GM19025 (cell line): ENCODE results near the gene RHBDD3.

Source experiments
- ATAC-seq: cut with Tn5 transposase; IDR thresholded peaks from one replicate; pipeline ENCODE4 v1.9.1; 2021; ENCODE audit warnings: mild to moderate bottlenecking, low read depth, moderate library complexity; ENCODE audit not compliant: unreplicated experiment

Gene RHBDD3

DNA sequence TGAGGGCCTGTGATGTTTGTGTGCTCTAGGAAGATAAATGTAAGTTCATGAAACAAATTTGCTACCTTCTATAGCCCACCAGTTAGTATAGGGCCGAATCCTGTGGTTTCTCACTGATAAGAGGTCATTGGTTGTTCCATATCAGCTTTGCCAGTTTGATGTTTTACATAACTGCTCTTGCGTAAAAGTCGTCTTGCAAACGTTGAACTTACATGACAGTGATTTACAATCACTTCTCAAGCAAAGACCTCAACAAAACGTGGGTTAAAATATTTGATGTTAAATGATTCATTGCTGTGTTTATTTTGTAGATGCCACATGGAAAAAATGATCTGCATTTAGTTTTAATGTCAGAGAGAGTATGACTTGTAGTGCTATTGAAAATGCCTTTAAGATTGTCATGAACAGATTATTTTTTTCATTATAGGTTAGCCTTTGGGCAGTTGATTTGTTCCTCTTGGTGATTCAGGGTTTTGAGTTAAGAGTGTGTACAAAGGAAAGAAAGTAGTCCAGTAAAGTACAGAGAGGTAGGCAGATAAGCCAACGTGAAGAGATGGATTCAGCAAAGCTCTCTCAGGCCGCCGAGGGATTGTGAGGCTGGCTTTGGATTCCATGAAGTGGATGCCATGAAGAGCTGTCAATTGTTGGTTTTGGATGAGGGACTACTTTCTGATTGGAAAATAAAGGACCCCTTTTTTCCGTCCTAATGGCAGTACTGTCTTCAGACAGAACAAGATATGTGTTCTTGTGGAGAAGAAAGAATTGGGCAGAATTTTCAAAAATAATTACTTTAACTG lies 2.9 kb upstream of the RHBDD3 start:
- no peak for ATAC-seq

- no peak for ATAC-seq
Measured at GRCh38 chr22:29269731-29270474, 2.1 kb upstream of the RHBDD3 start.

GRCh38 chr22:29269230-29269604 lies 1.4 kb upstream of the RHBDD3 start:
- no peak for ATAC-seq

DNA sequence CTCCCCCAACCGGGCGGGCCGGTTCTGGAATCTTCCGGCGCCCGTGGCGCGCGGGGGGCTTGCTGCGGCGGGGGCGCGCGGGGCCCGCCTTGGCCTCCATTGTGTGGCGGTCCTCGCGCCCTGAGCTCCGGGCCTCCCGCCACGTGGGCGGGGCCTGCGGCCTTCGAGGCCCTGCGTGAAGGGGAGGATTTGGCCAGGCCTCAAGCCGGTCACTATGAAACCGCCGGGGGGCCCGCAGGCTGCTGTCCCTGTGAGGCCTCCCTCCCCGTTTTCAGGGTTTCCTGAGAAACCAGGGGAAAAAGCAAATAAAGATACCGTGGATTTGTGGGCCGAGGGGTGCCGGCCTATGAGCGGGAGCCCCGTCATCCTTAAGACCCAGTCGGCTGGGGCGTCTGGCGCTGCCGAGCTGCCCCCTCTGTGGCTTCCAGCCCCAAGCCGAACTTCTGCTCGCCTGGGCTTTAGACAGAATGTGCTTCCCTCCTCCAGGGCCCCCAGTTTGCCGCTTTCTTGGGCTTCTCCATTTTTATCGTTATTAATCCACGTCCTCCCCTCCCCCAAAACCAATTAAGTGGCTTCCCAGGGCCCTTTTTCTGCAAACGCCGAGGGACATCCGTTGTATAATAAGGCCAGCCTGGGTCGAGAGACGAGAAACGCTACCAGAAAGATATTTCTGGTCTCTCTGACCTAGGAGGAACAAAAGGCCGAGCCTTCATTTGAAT lies 889 bp upstream of the RHBDD3 start:
- peak; percentile 23 for ATAC-seq

- ATAC-seq = no peak
Measured at GRCh38 chr22:29267462-29267857, 321 bp downstream of the RHBDD3 start.

GRCh38 chr22:29266564-29267461 lies 968 bp downstream of the RHBDD3 start:
- no peak for ATAC-seq

DNA sequence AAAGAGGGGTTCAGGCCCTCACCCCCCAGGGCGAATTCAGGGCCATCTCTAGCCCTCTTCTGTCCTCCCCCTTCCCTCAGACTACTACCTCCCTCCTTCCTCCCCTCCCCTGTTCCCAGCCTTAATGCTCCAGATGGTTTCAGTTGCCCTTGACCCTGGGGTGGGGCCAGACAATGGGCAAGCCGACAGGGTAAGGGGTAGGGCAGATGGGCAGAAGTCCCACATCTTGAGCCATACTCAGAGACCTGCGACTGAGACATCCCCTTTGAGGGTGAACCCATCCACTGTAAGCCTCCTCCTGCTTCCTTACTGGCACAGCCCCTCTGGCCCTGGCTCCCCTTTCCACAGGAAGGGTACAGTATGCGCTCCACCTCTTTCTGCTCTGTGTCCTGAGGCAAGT lies 1.9 kb downstream of the RHBDD3 start:
- ATAC-seq = no peak

GRCh38 chr22:29265305-29265704 lies 2.5 kb downstream of the RHBDD3 start:
- no peak for ATAC-seq

- ATAC-seq = no peak
Measured at GRCh38 chr22:29263791-29264276, 3.9 kb downstream of the RHBDD3 start.

GRCh38 chr22:29260601-29261315 lies 7.0 kb downstream of the RHBDD3 start:
- no peak for ATAC-seq

DNA sequence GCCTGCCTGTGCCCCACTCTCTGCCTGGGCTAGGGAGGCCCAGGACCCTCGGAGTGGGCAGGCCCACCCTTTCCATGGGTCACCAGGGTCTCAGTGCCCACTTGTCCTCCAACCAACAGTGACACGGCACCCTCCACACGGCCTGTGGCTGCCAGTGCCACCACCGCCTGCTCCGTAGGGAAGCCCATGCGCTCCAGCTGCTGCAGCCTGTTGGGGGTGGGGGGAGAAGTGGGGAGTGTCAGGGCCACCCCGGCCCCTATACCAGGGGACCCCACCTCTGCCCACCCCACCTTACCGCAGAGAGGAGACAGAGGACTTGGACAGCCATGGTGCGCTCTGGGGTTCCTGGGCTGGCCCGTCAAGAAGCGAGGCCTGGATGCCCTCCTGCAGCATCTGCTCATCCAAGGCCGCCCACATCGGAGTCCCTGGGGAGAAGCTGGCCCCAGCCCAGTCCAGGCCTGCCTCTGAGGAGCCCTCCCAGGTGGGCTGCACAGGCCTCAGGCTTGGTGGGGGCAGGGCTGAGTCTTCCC lies 7.7 kb downstream of the RHBDD3 start:
- ATAC-seq = no peak

DNA sequence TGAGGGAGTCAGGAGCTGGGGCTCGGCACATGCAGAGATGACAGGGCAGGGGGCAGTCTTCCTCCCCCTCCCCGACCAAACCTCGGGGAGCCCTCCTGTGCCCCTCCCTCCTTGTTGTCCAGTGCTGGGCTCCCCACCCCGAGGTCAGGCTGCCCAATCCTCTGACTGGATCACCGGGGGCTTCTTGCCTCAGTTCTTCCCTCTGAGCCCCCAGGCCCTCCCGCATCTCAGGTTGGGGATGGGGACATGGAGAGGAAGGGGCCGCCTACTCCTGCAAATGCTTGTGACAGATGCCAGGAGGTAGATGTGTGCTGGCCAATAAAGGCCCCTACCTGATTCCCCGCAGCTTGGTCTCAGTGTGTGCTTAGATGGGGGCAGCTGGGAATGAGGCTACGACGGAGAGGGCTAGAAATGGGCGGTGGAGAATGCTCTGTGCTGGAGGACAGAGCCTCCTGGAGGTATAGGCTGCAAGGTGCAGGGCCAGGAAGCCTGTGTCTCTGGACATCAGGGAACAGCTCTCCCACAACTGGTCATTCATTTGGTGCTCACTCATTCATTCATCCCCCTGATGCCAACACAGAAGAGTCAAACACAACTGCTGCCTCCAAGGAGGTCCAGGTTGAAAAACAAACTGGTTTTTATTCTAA lies 8.4 kb downstream of the RHBDD3 start:
- no peak for ATAC-seq

DNA sequence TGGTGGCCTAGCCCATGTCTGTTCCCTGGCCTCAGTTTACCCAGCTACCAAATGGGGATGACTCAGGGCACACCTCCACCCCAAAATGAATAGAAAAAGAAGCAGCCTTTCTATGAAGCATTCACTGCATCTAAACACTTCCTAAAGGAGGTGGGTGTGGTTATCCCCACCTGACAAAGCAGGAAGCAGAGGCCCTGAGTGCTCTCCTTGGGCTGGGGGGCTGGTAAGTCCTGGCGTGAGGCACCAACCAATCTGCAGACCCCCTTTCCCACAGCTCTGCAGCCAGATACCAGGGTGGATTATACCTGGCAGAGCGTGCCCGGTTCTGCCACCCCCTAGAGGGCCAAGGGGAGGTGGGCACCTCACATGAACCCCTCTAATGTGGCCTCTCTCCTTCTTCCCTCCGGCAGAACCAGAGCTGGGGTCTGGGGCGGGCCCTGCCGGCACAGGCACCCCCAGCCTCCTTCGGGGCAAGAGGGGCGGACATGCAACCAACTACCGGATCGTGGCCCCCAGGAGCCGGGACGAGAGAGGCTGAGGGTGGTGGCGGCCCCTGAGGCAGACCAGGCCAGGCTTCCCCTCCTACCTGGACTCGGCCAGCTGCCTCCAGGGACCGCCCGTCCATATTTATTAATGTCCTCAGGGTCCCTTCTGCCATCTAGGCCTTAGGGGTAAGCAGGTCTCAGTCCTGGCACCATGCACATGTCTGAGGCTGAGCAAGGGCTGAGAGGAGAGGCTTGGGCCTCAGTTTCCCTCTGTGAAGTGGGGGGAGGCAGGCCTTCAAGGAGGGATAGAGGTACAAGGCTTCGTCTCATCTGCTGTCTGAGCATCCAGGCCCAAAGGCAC lies 9.2 kb downstream of the RHBDD3 start:
- ATAC-seq = no peak

DNA sequence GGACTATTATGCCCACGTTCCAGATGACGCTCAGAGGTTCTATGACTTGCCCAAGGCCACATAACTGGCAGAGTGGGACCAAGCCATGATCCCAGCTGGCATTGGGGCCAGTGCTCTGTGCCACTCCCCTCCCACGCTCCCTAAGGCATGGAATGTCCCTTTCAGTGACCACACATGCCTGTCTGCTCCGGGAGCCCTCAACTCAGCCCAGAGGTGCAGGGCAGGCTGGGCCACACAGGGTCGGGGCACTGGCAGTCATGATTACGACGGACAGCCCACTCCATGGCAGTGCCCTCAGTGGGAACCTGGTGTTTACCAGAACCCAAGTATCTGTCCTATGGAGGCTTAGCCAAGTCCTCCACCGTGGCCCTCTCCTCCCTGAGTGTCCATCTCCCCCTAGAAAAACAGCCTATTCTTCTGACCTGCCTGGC lies 10.0 kb downstream of the RHBDD3 start:
- ATAC-seq = no peak

DNA sequence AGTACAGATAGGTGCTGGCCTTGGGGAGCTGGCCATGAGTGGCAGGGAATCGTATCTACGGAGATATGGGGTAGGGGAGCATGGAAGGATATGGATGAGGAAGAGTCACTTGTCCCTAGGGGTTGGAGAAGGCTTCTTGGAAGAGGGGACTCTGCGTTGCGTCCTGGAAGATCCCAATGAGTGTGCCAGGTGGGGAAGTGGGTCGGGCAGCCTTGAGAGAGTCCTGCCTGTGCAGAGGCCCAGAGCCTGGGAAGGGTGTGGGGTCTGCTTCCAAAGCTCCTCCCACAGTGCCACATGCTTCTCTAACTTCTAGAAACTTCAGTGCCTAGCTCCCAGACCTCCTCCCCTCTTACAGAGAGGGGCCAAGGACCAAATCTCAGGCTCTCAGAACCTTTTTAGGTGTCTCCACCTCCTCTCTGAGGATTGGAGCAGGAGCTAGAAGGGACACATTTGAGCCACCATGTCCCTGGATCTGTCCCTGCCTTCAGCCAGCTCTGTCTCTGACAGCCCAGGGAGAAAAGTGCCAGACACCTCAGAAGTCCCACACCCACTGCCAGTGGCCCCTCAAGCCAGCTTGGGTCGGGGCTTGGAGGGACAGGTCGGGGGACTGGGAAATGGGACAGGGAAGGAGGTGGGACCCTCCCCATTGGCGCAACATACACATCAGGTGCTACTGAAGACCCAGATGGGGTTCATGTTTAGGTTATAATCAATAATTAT lies 11.0 kb downstream of the RHBDD3 start:
- ATAC-seq = no peak

DNA sequence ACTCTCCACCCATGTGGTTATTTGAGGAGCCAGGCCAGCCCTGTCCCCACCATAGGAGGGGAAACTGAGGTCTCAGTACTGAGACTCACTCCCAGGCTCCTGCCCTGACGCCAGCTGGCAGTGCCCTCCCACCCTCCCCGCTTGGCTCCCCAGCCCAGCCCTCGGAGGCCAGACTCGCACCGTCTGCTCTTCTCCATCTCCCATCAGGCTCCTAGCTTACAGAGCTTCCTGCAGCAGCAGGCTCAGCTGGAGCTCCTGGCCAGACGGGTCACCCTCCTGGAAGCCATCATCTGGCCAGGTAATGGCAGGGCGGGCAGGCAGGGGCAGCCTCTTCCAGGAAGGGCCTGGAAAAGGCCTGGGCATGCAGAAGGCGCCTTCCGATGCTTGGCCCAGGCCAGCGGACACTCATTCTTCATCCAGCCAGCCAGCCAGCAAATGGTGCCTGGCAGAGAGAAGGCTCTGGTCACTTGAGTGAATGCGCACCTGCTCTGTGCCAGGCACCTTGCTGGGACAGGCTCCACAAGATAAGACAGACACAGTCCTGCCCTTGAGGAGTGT lies 12.6 kb downstream of the RHBDD3 start:
- ATAC-seq = no peak

GRCh38 chr22:29254286-29254660 lies 13.5 kb downstream of the RHBDD3 start:
- ATAC-seq = no peak
